SK-N-SH (cell line): ENCODE measurements around the gene ACAD10. TPM values are rescaled to one million over a fixed set of nuclear protein-coding genes. Genes with fewer than 3 reads are reported as not detected.

Source experiments
- CTCF ChIA-PET: fragments of 300-600, 350-600 bp; formaldehyde crosslinking; extraction: SDS; loops from one replicate; lab custom pipeline; 2021; lab: Yijun Ruan, JAX
- POLR2A ChIA-PET: fragments of 350-600 bp; sonication (Branson Sonifier 250); formaldehyde crosslinking; extraction: SDS; loops from one replicate; lab custom pipeline; 2020; ENCODE audit warnings: antibody characterized with exemption, inconsistent platforms; lab: Yijun Ruan, JAX
- DNase-seq: peaks from one replicate; pipeline ENCODE4 v3.0.0; 2012
- H2AFZ ChIP-seq: fragments of 200-600 bp; sonication (generic); 2 replicates; pipeline ENCODE4 v1.8.1; 2016; ENCODE audit warnings: antibody characterized with exemption, mild to moderate bottlenecking, low read depth
- H3F3A ChIP-seq: fragments of 200-600 bp; sonication (generic); replicated peaks from 2 replicates; pipeline ENCODE3; 2016; ENCODE audit warnings: antibody characterized with exemption, mild to moderate bottlenecking; ENCODE audit not compliant: insufficient read depth
- H3K27ac ChIP-seq, 2 experiments: fragments of 200-500 bp in 1 of 2; fragments of 200-600 bp in 1 of 2; sonication (Bioruptor generic) in 1 of 2; sonication (generic), shearing (Covaris generic) in 1 of 2; 2 replicates each; pipeline versions ENCODE4 v1.5.1 to v1.6.1; 2014 to 2016; ENCODE audit warnings: low read depth in 2 of 2, inconsistent platforms in 1 of 2, low read length in 1 of 2, mild to moderate bottlenecking in 1 of 2, mixed read lengths in 1 of 2
- H3K27me3 ChIP-seq: fragments of 200-600 bp; sonication (generic), shearing (Covaris generic); 2 replicates; pipeline ENCODE4 v1.6.1; 2016; ENCODE audit warnings: mixed run types; ENCODE audit not compliant: insufficient read depth
- H3K36me3 ChIP-seq, 2 experiments: fragments of 200-500 bp in 1 of 2; fragments of 200-600 bp in 1 of 2; sonication (Bioruptor generic) in 1 of 2; sonication (generic) in 1 of 2; replicated peaks in 1 of 2; 2 replicates each; pipeline versions ENCODE3 to v1.5.1; 2014 to 2016; ENCODE audit warnings: low read length in 1 of 2, mild to moderate bottlenecking in 1 of 2; ENCODE audit not compliant: insufficient read depth in 2 of 2, control insufficient read depth in 1 of 2
- H3K4me1 ChIP-seq, 2 experiments: fragments of 200-500 bp in 1 of 2; fragments of 200-600 bp in 1 of 2; sonication (Bioruptor generic) in 1 of 2; sonication (generic), shearing (Covaris generic) in 1 of 2; 2 replicates each; pipeline versions ENCODE4 v1.5.1 to v1.6.1; 2014 to 2016; ENCODE audit warnings: low read depth in 1 of 2, low read length in 1 of 2, mixed run types in 1 of 2; ENCODE audit not compliant: insufficient read depth in 2 of 2, control insufficient read depth in 1 of 2
- H3K4me2 ChIP-seq: fragments of 200-600 bp; sonication (generic), shearing (Covaris generic); 2 replicates; pipeline ENCODE4 v1.6.1; 2017; ENCODE audit warnings: mixed run types
- H3K4me3 ChIP-seq, 2 experiments: fragments of 200-500 bp in 1 of 2; fragments of 200-600 bp in 1 of 2; sonication (Bioruptor generic) in 1 of 2; sonication (generic), shearing (Covaris generic) in 1 of 2; 2 replicates each; pipeline versions ENCODE4 v1.5.1 to v1.8.1; 2014 to 2016; ENCODE audit warnings: low read depth in 2 of 2, inconsistent platforms in 1 of 2, low read length in 1 of 2, mild to moderate bottlenecking in 1 of 2, mixed read lengths in 1 of 2, moderate library complexity in 1 of 2
- H3K79me2 ChIP-seq: fragments of 200-600 bp; sonication (generic); 2 replicates; pipeline ENCODE4 v1.8.1; 2017; ENCODE audit warnings: mild to moderate bottlenecking; ENCODE audit not compliant: insufficient read depth
- H3K9ac ChIP-seq: fragments of 200-600 bp; sonication (generic); 2 replicates; pipeline ENCODE4 v1.6.1; 2017; ENCODE audit warnings: mixed run types
- H3K9me2 ChIP-seq: fragments of 200-600 bp; sonication (generic); 2 replicates; pipeline ENCODE4 v1.6.1; 2017; ENCODE audit warnings: mixed run types
- H3K9me3 ChIP-seq: fragments of 200-600 bp; sonication (generic); 2 replicates; pipeline ENCODE4 v1.6.1; 2017; ENCODE audit warnings: mixed run types, mild to moderate bottlenecking, moderate library complexity
- H4K20me1 ChIP-seq: fragments of 200-600 bp; sonication (generic); 2 replicates; pipeline ENCODE4 v1.6.1; 2017; ENCODE audit warnings: mild to moderate bottlenecking, mixed run types; ENCODE audit not compliant: insufficient read depth
- ELF1 ChIP-seq: IDR thresholded peaks from 2 replicates; pipeline ENCODE4 v1.4.0; 2012
- EP300 ChIP-seq, 2 experiments: IDR thresholded peaks; 2 replicates each; pipeline versions ENCODE4 v1.4.0 to v1.6.1; 2012; ENCODE audit warnings: borderline replicate concordance in 1 of 2, low read depth in 1 of 2, low read length in 1 of 2
- EZH2phosphoT487 ChIP-seq: fragments of 200-600 bp; sonication (generic); IDR thresholded peaks from 2 replicates; pipeline ENCODE4 v1.6.1; 2017; ENCODE audit warnings: low read depth, mixed run types, mild to moderate bottlenecking, antibody characterized with exemption, moderate library complexity, borderline replicate concordance
- FOSL2 ChIP-seq: IDR thresholded peaks from 2 replicates; pipeline ENCODE4 v1.4.0; 2012; ENCODE audit warnings: low read depth, mild to moderate bottlenecking, moderate library complexity, borderline replicate concordance
- FOXJ3 ChIP-seq: sonication (generic); formaldehyde crosslinking; IDR thresholded peaks from 2 replicates; pipeline ENCODE4 v1.5.1; 2020; ENCODE audit warnings: mild to moderate bottlenecking, missing genetic modification reagents
- MAX ChIP-seq: IDR thresholded peaks from 2 replicates; pipeline ENCODE4 v1.4.0; 2012; ENCODE audit warnings: low read depth
- MEF2A ChIP-seq: IDR thresholded peaks from 2 replicates; pipeline ENCODE4 v1.4.0; 2012; ENCODE audit warnings: low read depth, borderline replicate concordance
- NFIC ChIP-seq: IDR thresholded peaks from 2 replicates; pipeline ENCODE4 v1.4.0; 2012; ENCODE audit warnings: borderline replicate concordance
- NRF1 ChIP-seq: IDR thresholded peaks from 2 replicates; pipeline ENCODE4 v1.6.1; 2012; ENCODE audit warnings: low read depth, mild to moderate bottlenecking, low read length
- PBX3 ChIP-seq: IDR thresholded peaks from 2 replicates; pipeline ENCODE4; 2012
- POLR2AphosphoS5 ChIP-seq: IDR thresholded peaks from 2 replicates; pipeline ENCODE4 v1.6.1; 2012; ENCODE audit warnings: low read depth, low read length
- RAD21 ChIP-seq: IDR thresholded peaks from 2 replicates; pipeline ENCODE4 v1.6.1; 2012; ENCODE audit warnings: mild to moderate bottlenecking, low read length
- RCOR1 ChIP-seq: fragments of 150-350 bp; IDR thresholded peaks from 2 replicates; pipeline ENCODE4 v1.6.1; 2017; ENCODE audit warnings: antibody characterized with exemption, low read length
- RXRA ChIP-seq: IDR thresholded peaks from 2 replicates; pipeline ENCODE4 v1.4.0; 2012; ENCODE audit warnings: low read depth, mild to moderate bottlenecking, borderline replicate concordance
- SIN3A ChIP-seq: IDR thresholded peaks from 2 replicates; pipeline ENCODE4 v1.6.1; 2012; ENCODE audit warnings: low read depth, mild to moderate bottlenecking, low read length, moderate library complexity, borderline replicate concordance
- SMC3 ChIP-seq: IDR thresholded peaks from 2 replicates; pipeline ENCODE4 v1.6.1; 2012; ENCODE audit warnings: low read depth, low read length, improper control_type of control experiment
- TAF1 ChIP-seq: IDR thresholded peaks from 2 replicates; pipeline ENCODE4 v1.6.1; 2012; ENCODE audit warnings: low read depth, mild to moderate bottlenecking, low read length, moderate library complexity, borderline replicate concordance
- TEAD4 ChIP-seq: IDR thresholded peaks from 2 replicates; pipeline ENCODE4 v1.4.0; 2012; ENCODE audit warnings: mild to moderate bottlenecking, borderline replicate concordance; ENCODE audit not compliant: insufficient read depth
- YY1 ChIP-seq: IDR thresholded peaks from 2 replicates; pipeline ENCODE4 v1.4.0; 2012; ENCODE audit warnings: low read depth, mild to moderate bottlenecking
- WGBS: methylation state at CpG from one replicate; pipeline ENCODE4 v1.1.6; 2017; ENCODE audit warnings: low lambda C conversion rate; 5-methylcytosine and 5-hydroxymethylcytosine counted together
- polyA plus RNA-seq, 3 experiments: library from polyadenylated mRNA; depleted of rRNA; stranded (reverse); fragments of >200 nt; gene quantifications; 2 replicates each; pipeline ENCODE4 v1.2.3, GENCODE V29; 2012
- TF ChIP-seq, protein P1 (sequence below): fragments of 200-600 bp; sonication (generic); IDR thresholded peaks from 2 replicates; pipeline ENCODE4 v1.6.1; 2017; ENCODE audit warnings: antibody characterized with exemption, mild to moderate bottlenecking, moderate library complexity
- TF ChIP-seq, protein P2 (sequence below): IDR thresholded peaks from 2 replicates; pipeline ENCODE4 v1.4.0; 2012; ENCODE audit warnings: low read depth, borderline replicate concordance
- TF ChIP-seq, protein P3 (sequence below): fragments of 150-350 bp; IDR thresholded peaks from 2 replicates; pipeline ENCODE4 v1.6.1; 2017; ENCODE audit warnings: antibody characterized with exemption, low read length, low read depth, borderline replicate concordance

The ACAD10 gene
- polyA plus RNA-seq, 1 of the 3 experiments (the other 2 are of a cell fraction), result 24.6 TPM

DNA sequence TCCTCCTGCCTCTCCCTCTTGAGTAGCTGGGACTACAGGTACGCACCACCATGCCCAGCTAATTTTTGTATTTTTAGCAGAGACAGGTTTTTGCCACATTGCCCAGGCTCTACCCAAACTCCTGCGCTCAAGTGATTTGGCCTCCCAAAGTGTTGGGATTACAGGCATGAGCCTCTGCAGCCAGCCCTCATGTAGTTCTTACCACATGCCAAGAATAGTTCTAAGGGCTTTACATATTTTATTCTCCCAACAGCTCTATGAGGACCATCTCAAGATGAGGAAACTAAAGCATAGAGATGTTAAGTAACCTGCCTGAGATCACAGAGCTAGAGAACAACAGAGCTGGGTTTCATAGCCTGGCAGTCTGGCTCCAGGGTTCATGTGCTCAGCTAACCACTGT lies 42.9 kb downstream of the ACAD10 start:
- CTCF ChIA-PET, result no interaction called here

GRCh38 chr12:111730420-111730819 lies 44.6 kb downstream of the ACAD10 start:
- Histone ChIP-seq H3K79me2 (no peaks in the 10 kb centered on the region), H4K20me1 (no peaks in the 10 kb centered on the region), H3K4me1 (peaks cover 0 to 3% of the 10 kb centered on the region in 2 experiments; a peak in 1 of 4 replicates), H3K27me3 (no peaks in the 10 kb centered on the region), H3F3A (no peaks in the 10 kb centered on the region), H3K27ac (peak overlapping the region in 1 of 2 experiments; percentile 59; a peak in 2 of 4 replicates), H3K4me3 (no peak overlapping the region), H3K9ac (no peak overlapping the region), H3K4me2 (no peak overlapping the region), H3K9me2 (no peaks in the 10 kb centered on the region), H3K9me3 (no peaks in the 10 kb centered on the region), H3K36me3 (peaks cover 10 to 13% of the 10 kb centered on the region in 2 experiments), H2AFZ (no peak overlapping the region)
- WGBS, result 91% methylated on average over 7 of the region's 9 CpGs
- ChIA-PET CTCF (interaction anchor here (1.2 kb wide), 2 partner anchors 22 to 57 kb away, joined by 3 to 6 read pairs; no protein-coding TSS in a partner anchor), POLR2A (no interaction called here)
- no peak for DNase-seq
- TF ChIP-seq FOXJ3 (CRISPR knock-in tag), result no peak
- TF ChIP-seq RAD21, result no peak
- TF ChIP-seq PBX3, result no peak
- TF ChIP-seq RCOR1, result no peak
- TF ChIP-seq, protein P1, sequence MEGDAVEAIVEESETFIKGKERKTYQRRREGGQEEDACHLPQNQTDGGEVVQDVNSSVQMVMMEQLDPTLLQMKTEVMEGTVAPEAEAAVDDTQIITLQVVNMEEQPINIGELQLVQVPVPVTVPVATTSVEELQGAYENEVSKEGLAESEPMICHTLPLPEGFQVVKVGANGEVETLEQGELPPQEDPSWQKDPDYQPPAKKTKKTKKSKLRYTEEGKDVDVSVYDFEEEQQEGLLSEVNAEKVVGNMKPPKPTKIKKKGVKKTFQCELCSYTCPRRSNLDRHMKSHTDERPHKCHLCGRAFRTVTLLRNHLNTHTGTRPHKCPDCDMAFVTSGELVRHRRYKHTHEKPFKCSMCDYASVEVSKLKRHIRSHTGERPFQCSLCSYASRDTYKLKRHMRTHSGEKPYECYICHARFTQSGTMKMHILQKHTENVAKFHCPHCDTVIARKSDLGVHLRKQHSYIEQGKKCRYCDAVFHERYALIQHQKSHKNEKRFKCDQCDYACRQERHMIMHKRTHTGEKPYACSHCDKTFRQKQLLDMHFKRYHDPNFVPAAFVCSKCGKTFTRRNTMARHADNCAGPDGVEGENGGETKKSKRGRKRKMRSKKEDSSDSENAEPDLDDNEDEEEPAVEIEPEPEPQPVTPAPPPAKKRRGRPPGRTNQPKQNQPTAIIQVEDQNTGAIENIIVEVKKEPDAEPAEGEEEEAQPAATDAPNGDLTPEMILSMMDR, result no peak
- TF ChIP-seq, protein P2, sequence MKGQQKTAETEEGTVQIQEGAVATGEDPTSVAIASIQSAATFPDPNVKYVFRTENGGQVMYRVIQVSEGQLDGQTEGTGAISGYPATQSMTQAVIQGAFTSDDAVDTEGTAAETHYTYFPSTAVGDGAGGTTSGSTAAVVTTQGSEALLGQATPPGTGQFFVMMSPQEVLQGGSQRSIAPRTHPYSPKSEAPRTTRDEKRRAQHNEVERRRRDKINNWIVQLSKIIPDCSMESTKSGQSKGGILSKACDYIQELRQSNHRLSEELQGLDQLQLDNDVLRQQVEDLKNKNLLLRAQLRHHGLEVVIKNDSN, result no peak
- TF ChIP-seq SMC3, result no peak
- no peak for TF ChIP-seq RXRA
- no peak for TF ChIP-seq FOSL2

More for the DNA sequence above, 42.9 kb downstream of the ACAD10 start:
- Histone ChIP-seq H2AFZ (no peak overlapping the region), H3K79me2 (no peaks in the 10 kb centered on the region), H4K20me1 (no peaks in the 10 kb centered on the region), H3K4me3 (no peak overlapping the region), H3K4me1 (peaks cover 0 to 3% of the 10 kb centered on the region in 2 experiments; a peak in 1 of 4 replicates), H3K9ac (no peak overlapping the region), H3K27me3 (no peaks in the 10 kb centered on the region), H3K4me2 (no peak overlapping the region), H3K9me3 (no peaks in the 10 kb centered on the region), H3F3A (no peaks in the 10 kb centered on the region), H3K36me3 (peaks cover 11 to 14% of the 10 kb centered on the region in 2 experiments), H3K27ac (no peak overlapping the region), H3K9me2 (no peaks in the 10 kb centered on the region)
- POLR2A ChIA-PET, result no interaction called here
- no peak for DNase-seq
- WGBS, result 97% methylated on average over 2 of the region's 2 CpGs
- TF ChIP-seq NRF1 (no peak), TEAD4 (no peak), EZH2phosphoT487 (no peak), MEF2A (no peak), POLR2AphosphoS5 (no peak), RCOR1 (no peak), SIN3A (no peak), ELF1 (no peak), MAX (no peak), TAF1 (no peak), EP300 (IDR thresholded peaks at IDR 0.05; ENCODE audit: borderline replicate concordance in 1 of 2, low read depth in 1 of 2, low read length in 1 of 2) (no peak), NFIC (no peak), YY1 (no peak)
- TF ChIP-seq, protein P3, sequence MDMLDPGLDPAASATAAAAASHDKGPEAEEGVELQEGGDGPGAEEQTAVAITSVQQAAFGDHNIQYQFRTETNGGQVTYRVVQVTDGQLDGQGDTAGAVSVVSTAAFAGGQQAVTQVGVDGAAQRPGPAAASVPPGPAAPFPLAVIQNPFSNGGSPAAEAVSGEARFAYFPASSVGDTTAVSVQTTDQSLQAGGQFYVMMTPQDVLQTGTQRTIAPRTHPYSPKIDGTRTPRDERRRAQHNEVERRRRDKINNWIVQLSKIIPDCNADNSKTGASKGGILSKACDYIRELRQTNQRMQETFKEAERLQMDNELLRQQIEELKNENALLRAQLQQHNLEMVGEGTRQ, result no peak
